ENCODE measurements around the gene BPIFA1.

DNA sequence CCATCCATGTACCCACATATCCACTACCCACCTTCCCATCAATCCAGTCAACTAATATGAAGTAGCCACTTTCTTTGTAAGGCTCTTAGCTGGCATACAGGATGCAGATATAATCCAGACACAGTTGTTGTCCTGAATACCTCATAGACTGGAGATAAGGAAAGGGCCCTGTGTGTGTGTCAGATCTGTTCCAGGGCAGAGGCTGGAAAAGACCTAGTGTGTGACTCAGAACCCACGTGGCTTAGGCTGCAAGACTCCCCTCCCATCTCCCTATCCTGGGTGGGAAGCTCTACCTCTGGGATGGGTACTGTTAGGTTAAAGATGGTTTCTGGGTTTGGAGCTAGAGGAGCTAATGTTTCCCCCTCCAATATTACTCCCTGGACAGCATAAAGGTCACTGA lies 3.6 kb downstream of the BPIFA1 start:
- TF ChIP-seq, protein P1, sequence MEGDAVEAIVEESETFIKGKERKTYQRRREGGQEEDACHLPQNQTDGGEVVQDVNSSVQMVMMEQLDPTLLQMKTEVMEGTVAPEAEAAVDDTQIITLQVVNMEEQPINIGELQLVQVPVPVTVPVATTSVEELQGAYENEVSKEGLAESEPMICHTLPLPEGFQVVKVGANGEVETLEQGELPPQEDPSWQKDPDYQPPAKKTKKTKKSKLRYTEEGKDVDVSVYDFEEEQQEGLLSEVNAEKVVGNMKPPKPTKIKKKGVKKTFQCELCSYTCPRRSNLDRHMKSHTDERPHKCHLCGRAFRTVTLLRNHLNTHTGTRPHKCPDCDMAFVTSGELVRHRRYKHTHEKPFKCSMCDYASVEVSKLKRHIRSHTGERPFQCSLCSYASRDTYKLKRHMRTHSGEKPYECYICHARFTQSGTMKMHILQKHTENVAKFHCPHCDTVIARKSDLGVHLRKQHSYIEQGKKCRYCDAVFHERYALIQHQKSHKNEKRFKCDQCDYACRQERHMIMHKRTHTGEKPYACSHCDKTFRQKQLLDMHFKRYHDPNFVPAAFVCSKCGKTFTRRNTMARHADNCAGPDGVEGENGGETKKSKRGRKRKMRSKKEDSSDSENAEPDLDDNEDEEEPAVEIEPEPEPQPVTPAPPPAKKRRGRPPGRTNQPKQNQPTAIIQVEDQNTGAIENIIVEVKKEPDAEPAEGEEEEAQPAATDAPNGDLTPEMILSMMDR (IDR thresholded peaks at IDR 0.05): no peak
- no peak for TF ChIP-seq EP300 (IDR thresholded peaks at IDR 0.05)

All from tibial nerve (tissue), 4 donors.